Activated CD8-positive, alpha-beta memory T cell treated with anti-CD3 and anti-CD28 coated beads, Interleukin-2, amount 10 ng/mL, durations not matched to agents 7 days and 5 days (primary cell): ENCODE measurements around the gene PRDX2. TPM values are rescaled to one million over a fixed set of nuclear protein-coding genes. Genes with fewer than 3 reads are reported as not detected.

Experiments used
- ATAC-seq: fragments of 150-1000 bp; cut with Tn5 transposase; one replicate; pipeline ENCODE4 v1.10.0; 2021; ENCODE audit warnings: moderate library complexity
- CTCF ChIA-PET: fragments of 350-600 bp; sonication (Branson Sonifier 250); formaldehyde crosslinking; loops from one replicate; lab custom pipeline; 2021; ENCODE audit warnings: antibody characterized with exemption; lab: Charles Lee
- DNase-seq: peaks from one replicate; pipeline ENCODE4 v3.0.0-alpha.2; 2020
- H3K27ac Mint-ChIP-seq: one replicate; pipeline ENCODE4 v1.8.0; 2021; ENCODE audit warnings: mild to moderate bottlenecking, mixed read lengths
- H3K27me3 Mint-ChIP-seq: one replicate; pipeline ENCODE4 v1.8.0; 2021; ENCODE audit warnings: mixed read lengths
- H3K36me3 Mint-ChIP-seq: one replicate; pipeline ENCODE4 v1.8.0; 2021; ENCODE audit warnings: mild to moderate bottlenecking, mixed read lengths
- H3K4me1 Mint-ChIP-seq: one replicate; pipeline ENCODE4 v1.8.0; 2021; ENCODE audit warnings: mixed read lengths
- H3K4me3 Mint-ChIP-seq: one replicate; pipeline ENCODE4 v1.8.0; 2021; ENCODE audit warnings: mild to moderate bottlenecking, moderate library complexity, mixed read lengths
- H3K9me3 Mint-ChIP-seq: one replicate; pipeline ENCODE4 v1.8.0; 2022; ENCODE audit warnings: low read depth, mixed read lengths
- total RNA-seq, 2 experiments: library from RNA; stranded (reverse); gene quantifications; one replicate each; pipeline ENCODE4 v1.2.3, GENCODE V29; 2021

PRDX2 gene
- total RNA-seq, 2 experiments from 2014 or later: 168 to 218 TPM

GRCh38 chr19:12779162-12779993 lies 22.2 kb downstream of the PRDX2 start:
- CTCF ChIA-PET: interaction anchor here (1.2 to 30.0 kb wide), 6 partner anchors 8 to 20 kb away, joined by 3 to 1017 read pairs (median 34); partner anchors contain the start of genes JUNB, PRDX2, RNASEH2A and THSD8
- DNase-seq: peak; percentile 64
- H3K27me3 Mint-ChIP-seq: no peaks in the 10 kb centered on the region
- H3K9me3 Mint-ChIP-seq: no peaks in the 10 kb centered on the region
- peaks cover 38% of the 10 kb centered on the region for H3K4me1 Mint-ChIP-seq
- H3K36me3 Mint-ChIP-seq: no peaks in the 10 kb centered on the region
- H3K4me3 Mint-ChIP-seq: peak overlapping the region; percentile 76
- no peak for ATAC-seq
- peak overlapping the region; percentile 97 for H3K27ac Mint-ChIP-seq

DNA sequence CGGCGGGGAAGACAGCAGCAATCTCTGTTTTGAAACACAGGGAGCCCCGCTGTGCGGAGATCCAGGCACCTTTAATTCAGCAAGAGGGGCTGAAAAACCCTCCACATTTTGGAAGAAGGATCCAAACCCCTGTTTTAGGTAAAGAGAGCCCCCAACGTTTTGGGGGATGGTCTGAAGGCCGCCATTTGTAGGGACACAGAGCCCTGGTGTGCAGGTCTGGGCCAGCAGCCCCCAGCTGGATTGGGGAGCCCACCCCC lies 22.8 kb downstream of the PRDX2 start:
- no peak for DNase-seq
- H3K36me3 Mint-ChIP-seq: no peaks in the 10 kb centered on the region
- peak overlapping the region; percentile 97 for H3K27ac Mint-ChIP-seq
- ATAC-seq: no peak
- H3K4me1 Mint-ChIP-seq: peaks cover 38% of the 10 kb centered on the region
- no peaks in the 10 kb centered on the region for H3K9me3 Mint-ChIP-seq
- no peaks in the 10 kb centered on the region for H3K27me3 Mint-ChIP-seq
- peak overlapping the region; percentile 76 for H3K4me3 Mint-ChIP-seq
- CTCF ChIA-PET: interaction anchor here (0.6 to 30.0 kb wide), 9 partner anchors 9 to 69 kb away, joined by 4 to 1017 read pairs (median 8); partner anchors contain the start of genes JUNB, PRDX2, RNASEH2A and THSD8

DNA sequence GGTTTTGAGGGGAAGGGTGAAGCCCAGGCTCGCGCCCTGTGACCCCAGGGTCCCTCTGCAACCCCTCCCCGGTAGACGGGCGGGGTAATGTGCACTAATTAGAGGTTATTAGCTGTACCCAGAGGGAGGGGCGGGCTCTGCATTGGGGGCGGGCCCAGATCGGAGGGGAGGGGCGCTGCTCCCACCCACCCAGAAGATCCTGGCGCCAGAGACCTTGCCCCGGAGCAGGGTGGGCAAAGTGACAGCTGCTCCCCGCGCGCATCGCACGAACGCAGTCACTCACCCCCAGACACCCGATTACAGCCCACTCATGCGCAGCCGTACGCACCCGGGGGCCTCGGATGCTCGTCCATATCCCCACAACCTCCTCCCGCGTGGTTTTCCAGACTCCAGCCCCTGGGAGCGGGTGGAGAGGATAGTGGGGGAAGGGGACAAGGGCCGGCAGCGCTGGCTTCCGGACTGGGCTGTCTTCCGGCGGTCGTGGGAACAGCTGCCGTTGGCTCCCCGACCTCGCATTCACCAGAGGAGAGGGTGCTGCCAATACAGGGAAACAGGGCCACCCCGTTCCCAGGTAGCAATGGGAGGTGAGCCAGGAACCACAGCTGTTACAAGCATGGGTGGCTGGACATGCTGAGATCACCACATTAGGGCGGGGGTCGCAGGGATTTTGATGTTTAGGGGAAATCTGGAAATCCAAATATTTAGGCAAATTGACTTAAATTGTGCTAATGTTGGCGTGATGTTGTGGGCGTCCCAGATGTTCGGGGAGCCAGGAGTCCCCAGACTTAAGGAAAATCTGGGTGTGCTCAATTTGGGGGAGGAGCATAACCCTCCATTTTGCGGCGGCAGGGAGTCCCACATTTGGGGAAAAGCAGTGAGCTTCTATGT lies 23.3 kb downstream of the PRDX2 start:
- CTCF ChIA-PET: interaction anchor here (0.6 to 30.0 kb wide), 12 partner anchors 8 to 187 kb away, joined by 4 to 1017 read pairs (median 6); partner anchors contain the start of genes JUNB, PRDX2, RNASEH2A and THSD8
- peaks cover 38% of the 10 kb centered on the region for H3K4me1 Mint-ChIP-seq
- H3K27ac Mint-ChIP-seq: peak overlapping the region; percentile 97
- DNase-seq (peak; percentile 71), ATAC-seq (peak; percentile 6)
- H3K4me3 Mint-ChIP-seq: peak overlapping the region; percentile 76
- H3K9me3 Mint-ChIP-seq: no peaks in the 10 kb centered on the region
- no peaks in the 10 kb centered on the region for H3K27me3 Mint-ChIP-seq
- no peaks in the 10 kb centered on the region for H3K36me3 Mint-ChIP-seq

DNA sequence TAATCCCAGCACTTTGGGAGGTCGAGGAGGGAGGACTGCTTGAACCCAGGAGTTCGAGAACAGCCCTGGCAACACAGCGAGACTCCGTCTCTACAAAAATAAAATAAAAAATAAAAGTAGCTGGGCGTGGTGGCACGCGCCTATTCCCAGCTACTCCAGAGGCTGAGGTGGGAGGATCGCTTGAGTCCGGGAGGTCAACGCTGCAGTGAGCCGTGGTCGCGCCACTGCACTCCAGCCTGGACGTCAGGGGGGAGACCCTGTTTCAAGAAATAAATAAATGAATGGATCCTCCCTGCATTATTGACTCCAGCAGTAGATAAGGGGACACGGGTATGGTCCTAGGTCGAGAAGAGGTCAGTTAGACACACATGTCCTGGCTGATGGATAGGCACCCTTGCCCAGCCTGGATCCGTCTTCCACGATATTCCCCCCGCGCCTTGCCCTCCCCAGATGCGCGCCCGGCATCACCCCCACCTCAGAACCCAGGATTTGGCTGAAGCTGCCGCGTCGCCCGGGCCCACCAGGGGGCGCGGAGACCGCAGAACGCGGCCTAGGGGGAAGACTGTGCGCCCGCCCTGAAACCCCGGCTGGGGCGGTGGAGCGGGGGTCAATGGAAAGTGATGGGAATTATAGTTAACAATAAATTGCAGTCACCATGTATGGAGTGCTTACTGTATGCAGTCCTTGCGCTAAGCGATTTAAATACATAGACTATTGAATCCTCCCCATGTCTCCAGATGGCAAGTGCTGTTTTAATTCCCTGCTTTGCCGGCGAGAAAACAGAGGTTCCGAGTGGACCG lies 24.2 kb downstream of the PRDX2 start:
- no peaks in the 10 kb centered on the region for H3K36me3 Mint-ChIP-seq
- CTCF ChIA-PET: interaction anchor here (0.7 to 30.0 kb wide), 11 partner anchors 10 to 188 kb away, joined by 3 to 1017 read pairs (median 11); partner anchors contain the start of genes JUNB, PRDX2, RNASEH2A and THSD8
- peak; percentile 41 for ATAC-seq
- peak overlapping the region; percentile 97 for H3K27ac Mint-ChIP-seq
- H3K27me3 Mint-ChIP-seq: no peaks in the 10 kb centered on the region
- H3K4me3 Mint-ChIP-seq: peak overlapping the region; percentile 76
- H3K4me1 Mint-ChIP-seq: peaks cover 37% of the 10 kb centered on the region
- H3K9me3 Mint-ChIP-seq: no peaks in the 10 kb centered on the region
- DNase-seq: peak; percentile 87

- Mint-ChIP-seq H3K27ac (peak within 1 kb of the TSS; percentile 69), H3K4me1 (peaks cover 30% of the 10 kb centered on the region), H3K4me3 (peak within 1 kb of the TSS; percentile 66), H3K27me3 (no peaks in the 10 kb centered on the region), H3K36me3 (no peaks in the 10 kb centered on the region), H3K9me3 (no peaks in the 10 kb centered on the region)
- DNase-seq (peak; percentile 56), ATAC-seq (no peak)
- CTCF ChIA-PET: interaction anchor here (0.5 to 30.0 kb wide), 12 partner anchors 9 to 1843 kb away, joined by 3 to 1017 read pairs (median 7); partner anchors contain the start of genes JUNB, PRDX2, RNASEH2A and THSD8
Observed at GRCh38 chr19:12774588-12775555, 26.7 kb downstream of the PRDX2 start, which contains the start of gene HOOK2. Gene HOOK2, minus strand, starts transcription at chr19:12775552. Its CDS starts 103 bp downstream, at chr19:12775449.

GRCh38 chr19:12773571-12773970 lies 28.0 kb downstream of the PRDX2 start:
- Mint-ChIP-seq H3K4me1 (peaks cover 20% of the 10 kb centered on the region), H3K4me3 (peak overlapping the region; percentile 5), H3K36me3 (no peaks in the 10 kb centered on the region), H3K27me3 (no peaks in the 10 kb centered on the region), H3K9me3 (no peaks in the 10 kb centered on the region), H3K27ac (no peak overlapping the region)
- ATAC-seq (no peak), DNase-seq (no peak)
- CTCF ChIA-PET: interaction anchor here (0.6 to 30.0 kb wide), 9 partner anchors 7 to 74 kb away, joined by 3 to 1017 read pairs (median 5); partner anchors contain the start of genes BEST2, JUNB, PRDX2 and RNASEH2A

GRCh38 chr19:12772323-12772722 lies 29.3 kb downstream of the PRDX2 start:
- Mint-ChIP-seq H3K36me3 (no peaks in the 10 kb centered on the region), H3K27me3 (no peaks in the 10 kb centered on the region), H3K4me1 (peaks cover 14% of the 10 kb centered on the region), H3K9me3 (no peaks in the 10 kb centered on the region), H3K27ac (no peak overlapping the region), H3K4me3 (no peak overlapping the region)
- CTCF ChIA-PET: interaction anchor here (0.6 to 30.0 kb wide), 5 partner anchors 8 to 75 kb away, joined by 3 to 1017 read pairs (median 27); partner anchors contain the start of genes BEST2, JUNB, PRDX2 and RNASEH2A
- DNase-seq (no peak), ATAC-seq (no peak)

DNA sequence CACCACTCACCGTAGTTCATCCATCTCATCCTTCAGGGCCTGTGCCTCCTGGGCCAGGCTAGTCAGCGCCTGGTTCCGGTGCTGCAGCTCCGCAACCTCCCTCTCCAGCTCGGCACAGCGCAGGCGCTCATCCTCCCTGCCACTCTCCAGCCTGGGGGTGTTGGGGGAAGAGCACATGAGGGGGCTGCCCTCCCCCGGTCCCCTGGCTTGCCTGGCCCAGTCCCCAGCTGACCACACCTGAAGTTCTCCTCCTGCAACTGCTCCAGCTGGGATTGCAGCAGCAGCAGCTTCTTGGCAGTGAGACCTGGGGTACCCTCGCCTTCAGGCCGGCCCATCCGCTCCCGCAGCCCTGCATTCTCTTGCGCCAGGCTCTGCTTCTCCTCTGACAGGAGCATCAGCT lies 30.7 kb downstream of the PRDX2 start:
- DNase-seq (no peak), ATAC-seq (no peak)
- H3K27ac Mint-ChIP-seq: no peak overlapping the region
- no peaks in the 10 kb centered on the region for H3K27me3 Mint-ChIP-seq
- H3K36me3 Mint-ChIP-seq: no peaks in the 10 kb centered on the region
- H3K9me3 Mint-ChIP-seq: no peaks in the 10 kb centered on the region
- H3K4me1 Mint-ChIP-seq: peaks cover 14% of the 10 kb centered on the region
- no peak overlapping the region for H3K4me3 Mint-ChIP-seq
- CTCF ChIA-PET: interaction anchor here (10.9 to 30.0 kb wide), 2 partner anchors 15 to 28 kb away, joined by 132 to 1017 read pairs; partner anchors contain the start of genes BEST2, JUNB, PRDX2 and RNASEH2A

DNA sequence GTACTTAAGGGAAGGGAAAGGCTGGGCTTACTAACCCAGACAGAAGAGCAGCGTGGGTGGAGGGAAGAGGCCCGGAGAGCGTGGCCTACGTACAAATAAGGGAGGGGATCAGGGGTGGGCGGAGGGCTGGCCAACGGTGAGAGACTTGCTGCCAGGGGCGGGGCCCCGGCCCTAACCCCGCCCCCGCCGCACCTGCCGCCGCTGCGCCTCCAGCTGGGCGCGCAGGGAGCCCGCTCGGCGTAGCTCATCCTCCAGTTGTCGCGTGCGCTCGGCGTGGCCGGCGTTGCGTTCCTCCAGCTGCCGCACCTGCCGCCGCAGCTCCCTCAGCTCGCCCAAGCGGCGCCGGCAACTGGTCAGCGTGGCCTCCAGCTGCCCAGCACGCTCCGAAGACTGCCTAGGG lies 31.9 kb downstream of the PRDX2 start:
- peak; percentile 73 for ATAC-seq
- Mint-ChIP-seq H3K27me3 (no peaks in the 10 kb centered on the region), H3K4me3 (no peak overlapping the region), H3K27ac (no peak overlapping the region), H3K36me3 (no peaks in the 10 kb centered on the region), H3K9me3 (no peaks in the 10 kb centered on the region), H3K4me1 (peaks cover 12% of the 10 kb centered on the region)
- peak; percentile 69 for DNase-seq
- CTCF ChIA-PET: interaction anchor here (1.2 to 30.0 kb wide), 6 partner anchors 9 to 196 kb away, joined by 3 to 1017 read pairs (median 68); partner anchors contain the start of genes BEST2, JUNB, PRDX2 and RNASEH2A

DNA sequence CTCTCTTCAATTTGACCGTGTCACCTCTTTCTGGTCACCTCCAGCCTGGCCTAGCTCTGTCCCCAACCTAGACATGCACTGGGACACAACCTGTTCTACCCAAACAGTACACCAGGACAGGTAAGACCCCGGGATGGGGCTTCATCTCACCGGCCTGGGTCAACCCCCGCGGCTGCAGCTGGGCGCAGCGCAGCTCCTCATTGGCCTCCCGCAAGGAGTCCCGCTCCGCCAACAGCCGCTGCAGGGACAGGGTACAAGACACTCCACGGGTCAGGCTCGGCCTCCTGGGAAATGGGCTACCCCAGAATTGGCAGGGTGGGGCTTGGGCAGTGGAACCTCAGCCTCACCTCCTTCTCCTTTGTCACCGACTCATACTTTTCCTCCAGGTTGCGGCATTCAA lies 33.9 kb downstream of the PRDX2 start:
- H3K36me3 Mint-ChIP-seq: no peaks in the 10 kb centered on the region
- no peaks in the 10 kb centered on the region for H3K9me3 Mint-ChIP-seq
- ATAC-seq (no peak), DNase-seq (no peak)
- no peaks in the 10 kb centered on the region for H3K27me3 Mint-ChIP-seq
- CTCF ChIA-PET: interaction anchor here (1.5 to 30.0 kb wide), 10 partner anchors 10 to 215 kb away, joined by 5 to 1017 read pairs (median 15); partner anchors contain the start of genes BEST2, DHPS, HOOK2 and JUNB
- H3K4me3 Mint-ChIP-seq: no peak overlapping the region
- no peak overlapping the region for H3K27ac Mint-ChIP-seq
- peaks cover 12% of the 10 kb centered on the region for H3K4me1 Mint-ChIP-seq

GRCh38 chr19:12767150-12767549 lies 34.5 kb downstream of the PRDX2 start:
- Mint-ChIP-seq H3K36me3 (no peaks in the 10 kb centered on the region), H3K27ac (no peak overlapping the region), H3K9me3 (no peaks in the 10 kb centered on the region), H3K27me3 (no peaks in the 10 kb centered on the region), H3K4me1 (peaks cover 11% of the 10 kb centered on the region), H3K4me3 (no peak overlapping the region)
- DNase-seq (no peak), ATAC-seq (no peak)
- CTCF ChIA-PET: interaction anchor here (1.0 to 30.0 kb wide), 13 partner anchors 10 to 215 kb away, joined by 3 to 1017 read pairs (median 14); partner anchors contain the start of genes BEST2, DHPS, HOOK2 and JUNB
